T-cell (primary cell): ENCODE measurements around the gene LIAS. TPM values are rescaled to one million over a fixed set of nuclear protein-coding genes. Genes with fewer than 3 reads are reported as not detected.
"Not testable (repeated sequence)": the region's sequence is repeated elsewhere in the genome, so short reads cannot be mapped to it uniquely, and the experiment has no call there.

Experiments
- ATAC-seq, 4 experiments: fragments of 200-7000 bp in 3 of 4; fragments of 150-1000 bp in 1 of 4; cut with Tn5 transposase; replicated peaks in 1 of 4; 1 replicate in 3 of 4; 2 replicates in 1 of 4; pipeline ENCODE4 v1.10.0; 2021; ENCODE audit warnings: moderate library complexity in 3 of 4, mild to moderate bottlenecking in 2 of 4, moderate number of reproducible peaks in 1 of 4
- CTCF ChIA-PET, 2 donors: fragments of 300-600 bp; sonication (Branson Sonifier 250); formaldehyde crosslinking; loops; one replicate each; lab custom pipeline; 2022; ENCODE audit warnings: antibody characterized with exemption in 2 of 2; lab: Charles Lee
- POLR2A ChIA-PET, 2 donors: fragments of 300-600 bp; sonication (Branson Sonifier 250); formaldehyde crosslinking; loops; one replicate each; lab custom pipeline; 2022; ENCODE audit warnings: antibody characterized with exemption in 2 of 2; lab: Charles Lee
- DNase-seq, 35 experiments: peaks; one replicate each; pipeline versions ENCODE4 v3.0.0 to v3.0.0-alpha.2; 2013 to 2023
- H3K27ac ChIP-seq: one replicate; pipeline ENCODE4 v1.5.1; 2013; ENCODE audit warnings: low read length
- H3K27me3 ChIP-seq, 2 experiments: replicated peaks in 1 of 2; 1 replicate in 1 of 2; 2 replicates in 1 of 2; pipeline versions ENCODE4 v1.6.1 to v1.7.0; 2013; ENCODE audit warnings: low read length in 1 of 2, mixed read lengths in 1 of 2; ENCODE audit not compliant: control insufficient read depth in 2 of 2, insufficient read depth in 2 of 2; ENCODE audit errors: extremely low read depth in 1 of 2
- H3K36me3 ChIP-seq, 2 donors: 1 replicate in 1 of 2; 2 replicates in 1 of 2; pipeline versions ENCODE4 v1.6.1 to v1.7.0; 2013; ENCODE audit warnings: low read length in 1 of 2; ENCODE audit not compliant: control insufficient read depth in 2 of 2, insufficient read depth in 1 of 2; ENCODE audit errors: extremely low read depth in 1 of 2
- H3K4me1 ChIP-seq, 2 experiments: 1 replicate in 1 of 2; 2 replicates in 1 of 2; pipeline versions ENCODE4 v1.6.1 to v1.7.0; 2013; ENCODE audit warnings: low read length in 2 of 2, mixed read lengths in 1 of 2; ENCODE audit not compliant: insufficient read depth in 2 of 2, control insufficient read depth in 1 of 2; ENCODE audit errors: extremely low read depth in 1 of 2
- H3K4me3 ChIP-seq, 2 donors: 1 replicate in 1 of 2; 2 replicates in 1 of 2; pipeline versions ENCODE4 v1.5.1 to v1.7.0; 2013; ENCODE audit warnings: mild to moderate bottlenecking in 2 of 2, low read length in 1 of 2, moderate library complexity in 1 of 2; ENCODE audit not compliant: control insufficient read depth in 1 of 2; ENCODE audit errors: extremely low read depth in 1 of 2
- H3K9me3 ChIP-seq: 2 replicates; pipeline ENCODE4 v1.7.0; 2013
- H3K27ac Mint-ChIP-seq, 2 donors: one replicate each; pipeline ENCODE4 v1.8.0; 2020 to 2021; ENCODE audit warnings: mild to moderate bottlenecking in 2 of 2, mixed read lengths in 2 of 2
- H3K27me3 Mint-ChIP-seq, 2 donors: one replicate each; pipeline ENCODE4 v1.8.0; 2021 to 2022; ENCODE audit warnings: mixed read lengths in 2 of 2
- H3K36me3 Mint-ChIP-seq: one replicate; pipeline ENCODE4 v1.8.0; 2021; ENCODE audit warnings: mixed read lengths
- H3K4me1 Mint-ChIP-seq, 3 donors: one replicate each; pipeline ENCODE4 v1.8.0; 2020 to 2022; ENCODE audit warnings: mixed read lengths in 3 of 3, mild to moderate bottlenecking in 1 of 3
- H3K4me3 Mint-ChIP-seq, 3 donors: one replicate each; pipeline ENCODE4 v1.8.0; 2020 to 2022; ENCODE audit warnings: mild to moderate bottlenecking in 3 of 3, mixed read lengths in 3 of 3, moderate library complexity in 3 of 3
- H3K9me3 Mint-ChIP-seq, 3 donors: one replicate each; pipeline ENCODE4 v1.8.0; 2020 to 2022; ENCODE audit warnings: mixed read lengths in 3 of 3
- WGBS: methylation state at CpG from one replicate; pipeline ENCODE4 v1.1.5; 2013; ENCODE audit warnings: missing lambda C conversion rate; ENCODE audit not compliant: insufficient coverage; 5-methylcytosine and 5-hydroxymethylcytosine counted together
- total RNA-seq, 35 experiments: library from RNA in 6 of 35; stranded (reverse) in 6 of 35; fragments of 120-200 nt in 1 of 35; gene quantifications; one replicate each; pipeline versions ENCODE4 v1.2.1 to v1.2.4 and lab custom pipeline; 2013 to 2026

Gene LIAS
- total RNA-seq (10 to 100 TPM; 11.3 to 22.8 (median 19.5) TPM), total RNA-seq (lab: John Stamatoyannopoulos, UW) (8.1 to 53.6 (median 18.9) reads per million in 29 experiments)
- 23.0 TPM for total RNA-seq (2013)

DNA sequence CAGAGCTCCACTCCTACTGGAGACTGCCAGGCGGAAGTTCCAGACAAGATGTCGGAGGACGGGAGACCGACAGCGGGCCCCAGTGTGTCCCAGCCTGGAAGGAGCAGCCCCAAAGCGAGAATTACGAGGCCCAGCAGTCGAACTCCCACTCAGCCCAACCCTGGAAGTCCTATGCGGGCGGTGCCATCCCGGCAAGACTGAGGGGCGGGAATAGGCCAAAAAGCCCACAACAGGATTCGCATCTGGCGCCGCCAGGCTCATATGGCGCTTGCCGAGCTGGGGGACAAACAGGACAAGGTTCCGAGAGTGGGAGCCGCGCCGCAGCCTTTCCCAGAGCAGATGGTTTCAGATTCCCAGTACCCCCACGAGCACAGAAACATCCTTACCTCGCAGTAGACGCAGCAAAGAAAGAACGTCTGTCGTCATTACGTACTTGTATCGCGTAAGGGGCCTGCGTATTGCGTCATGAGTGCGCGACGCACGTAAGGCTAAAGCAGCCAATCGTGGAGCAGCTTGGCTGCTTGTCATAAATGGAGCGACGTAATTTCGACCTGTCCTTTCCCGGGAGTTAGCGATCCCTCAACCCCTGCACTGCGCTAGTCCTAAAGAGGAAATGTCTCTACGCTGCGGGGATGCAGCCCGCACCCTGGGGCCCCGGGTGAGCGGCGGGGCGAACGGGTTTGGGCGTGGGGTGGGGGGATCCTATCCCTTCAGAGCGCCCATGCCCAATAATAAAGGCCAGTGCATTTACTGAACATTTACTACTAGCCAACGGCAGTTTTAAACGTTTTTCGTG lies at the start of gene LIAS, which contains the start of gene RPL9:
Gene LIAS (plus strand): TSS at position 552 of the 796 bp plus-strand sequence. CDS start 62 bp downstream, at position 614.
Gene RPL9 (minus strand): TSS at position 418 of the 796 bp plus-strand sequence. CDS start 483 bp downstream, outside the sequence.
- H3K4me3 Mint-ChIP-seq, result peak within 1 kb of the TSS; percentile 92 to 96 (median 95)
- under 1% methylated on average over 46 of the region's 55 CpGs for WGBS

DNA sequence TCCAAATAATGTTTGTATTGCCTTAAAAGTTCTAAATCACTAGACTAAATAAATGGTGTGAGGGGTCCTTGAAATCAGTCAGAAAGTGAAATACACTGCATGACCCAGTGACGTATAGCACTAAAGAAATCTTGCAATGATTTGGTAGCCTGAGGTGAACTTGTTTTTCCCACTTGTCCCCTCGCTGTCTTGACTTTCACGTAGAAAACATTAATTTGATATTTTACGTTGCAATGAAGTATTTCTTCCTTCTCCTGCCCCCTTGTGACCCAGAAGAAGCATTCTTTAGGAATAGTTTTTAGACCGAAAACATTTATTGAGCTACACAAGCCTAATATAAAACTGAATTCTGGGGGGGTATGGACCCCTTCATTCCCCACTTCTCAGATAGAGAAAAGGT lies 48.4 kb upstream of the LIAS start:
- Histone ChIP-seq H3K4me1 (no peaks in the 10 kb centered on the region), H3K36me3 (no peaks in the 10 kb centered on the region), H3K27ac (no peak overlapping the region), H3K4me3 (no peak overlapping the region), H3K9me3 (no peaks in the 10 kb centered on the region), H3K27me3 (peaks cover 0 to 3% of the 10 kb centered on the region in 2 experiments)
- Mint-ChIP-seq H3K4me1 (no peaks in the 10 kb centered on the region), H3K9me3 (no peaks in the 10 kb centered on the region), H3K4me3 (no peak overlapping the region), H3K27ac (no peak overlapping the region), H3K36me3 (no peaks in the 10 kb centered on the region), H3K27me3 (peaks cover 4 to 9% of the 10 kb centered on the region in 2 donors)
- DNase-seq (peak in 1 of 35 experiments; percentile 14), ATAC-seq (no peak)
- ChIA-PET POLR2A (no interaction called here), CTCF (interaction anchor here (0.6 to 1.0 kb wide), 3 partner anchors 13 to 508 kb away, joined by 3 to 5 read pairs (median 3); no protein-coding TSS in a partner anchor)
- 60% methylated on average over 1 of the region's 5 CpGs for WGBS

More for the DNA sequence above, at the start of gene LIAS, which contains the start of gene RPL9:
- DNase-seq (peak; percentile 80 to 99 (median 91)), ATAC-seq (peak; percentile 85 to 86 (median 86))
- Histone ChIP-seq H3K9me3 (no peaks in the 10 kb centered on the region), H3K4me1 (peaks cover 15 to 20% of the 10 kb centered on the region in 2 experiments), H3K4me3 (peak within 1 kb of the TSS; percentile 77 to 98), H3K36me3 (peaks cover 5 to 52% of the 10 kb centered on the region in 2 donors), H3K27me3 (no peaks in the 10 kb centered on the region), H3K27ac (peak within 1 kb of the TSS; percentile 97)
- Mint-ChIP-seq H3K27ac (peak within 1 kb of the TSS; percentile 98 to 99), H3K9me3 (no peaks in the 10 kb centered on the region), H3K27me3 (no peaks in the 10 kb centered on the region), H3K4me1 (peaks cover 49 to 57% (median 51%) of the 10 kb centered on the region in 3 donors), H3K36me3 (peaks cover 47% of the 10 kb centered on the region)
- CTCF ChIA-PET, result interaction anchor here in 1 of 2 donors (2.1 kb wide), 1 partner anchor 10 kb away, joined by 13 read pairs; no protein-coding TSS in a partner anchor
- POLR2A ChIA-PET, result interaction anchor here (0.6 to 2.5 kb wide), 12 partner anchors 10 to 1632 kb away, joined by 3 to 15 read pairs (median 4); partner anchors contain the start of genes PGM2 (in 1 of the 2) and RFC1 (in 1 of the 2)

DNA sequence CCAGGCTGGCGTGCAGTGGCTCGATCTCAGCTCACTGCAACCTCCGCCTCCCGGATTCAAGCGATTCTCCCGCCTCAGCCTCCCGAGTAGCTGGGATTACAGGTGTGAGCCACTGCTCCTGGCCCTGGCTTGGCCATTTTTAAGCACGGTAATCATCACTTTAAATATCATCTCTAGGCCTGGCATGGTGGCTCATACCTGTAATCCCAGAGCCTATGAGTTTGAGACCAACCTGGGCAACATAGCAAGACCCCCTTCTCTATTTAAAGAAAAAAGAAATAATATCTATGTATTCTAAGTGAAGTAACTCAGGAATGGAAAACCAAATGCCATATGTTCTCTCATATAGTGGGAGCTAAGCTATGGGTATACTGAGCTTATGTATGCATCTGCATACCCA lies 47.3 kb upstream of the LIAS start:
- H3K4me1 ChIP-seq, POLR2A ChIA-PET, H3K27me3 ChIP-seq, H3K36me3 ChIP-seq, ATAC-seq, H3K27me3 Mint-ChIP-seq, H3K27ac Mint-ChIP-seq, DNase-seq, H3K9me3 Mint-ChIP-seq, H3K4me3 Mint-ChIP-seq, H3K9me3 ChIP-seq, H3K4me1 Mint-ChIP-seq, H3K4me3 ChIP-seq, H3K27ac ChIP-seq, CTCF ChIA-PET, H3K36me3 Mint-ChIP-seq: not testable (repeated sequence)
- WGBS, result 96% methylated on average over 7 of the region's 8 CpGs

DNA sequence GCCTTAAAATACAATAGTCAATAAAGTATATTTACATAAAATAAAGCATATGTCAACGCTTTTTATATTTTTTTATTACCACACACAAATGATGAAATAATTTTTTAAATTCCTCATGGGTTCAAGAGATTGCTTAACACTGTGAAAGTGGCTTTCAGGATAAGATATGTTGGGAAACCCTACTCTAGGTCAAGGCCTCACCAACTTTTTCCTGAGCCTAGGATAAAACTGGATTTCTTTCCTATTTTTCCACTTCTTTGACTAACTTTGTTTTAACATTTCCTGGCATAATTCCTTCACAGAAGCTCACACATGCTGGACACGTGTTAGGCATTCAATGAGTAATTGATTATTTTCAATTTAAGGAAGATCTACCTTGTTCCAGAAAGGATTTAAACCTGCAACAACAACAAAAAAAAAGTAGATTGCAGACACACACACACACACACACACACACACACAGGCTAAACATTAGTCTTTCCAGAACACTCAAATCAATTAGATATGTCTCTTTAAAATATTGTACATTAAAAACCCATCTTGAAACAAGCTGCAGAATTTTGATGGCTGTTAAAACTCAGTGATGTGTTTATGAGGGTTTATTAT lies 43.1 kb upstream of the LIAS start:
- H3K36me3 Mint-ChIP-seq, result no peaks in the 10 kb centered on the region
- ATAC-seq, result no peak
- H3K9me3 Mint-ChIP-seq, result no peaks in the 10 kb centered on the region
- no CpG with 5 or more reads among the region's 2 CpGs for WGBS
- H3K4me3 Mint-ChIP-seq, result no peak overlapping the region
- no peaks in the 10 kb centered on the region for H3K4me1 Mint-ChIP-seq
- no peak overlapping the region for H3K27ac Mint-ChIP-seq
- CTCF ChIA-PET, result interaction anchor here in 1 of 2 donors (1.0 kb wide), 1 partner anchor 11 kb away, joined by 3 read pairs; no protein-coding TSS in a partner anchor
- POLR2A ChIA-PET, result interaction anchor here in 1 of 2 donors (0.5 to 0.7 kb wide), 3 partner anchors 32 to 540 kb away, joined by 3 to 6 read pairs (median 5); no protein-coding TSS in a partner anchor
- Histone ChIP-seq H3K9me3 (no peaks in the 10 kb centered on the region), H3K4me3 (no peak overlapping the region), H3K27me3 (no peaks in the 10 kb centered on the region), H3K27ac (no peak overlapping the region), H3K36me3 (no peaks in the 10 kb centered on the region), H3K4me1 (no peaks in the 10 kb centered on the region)
- peaks cover 0 to 6% of the 10 kb centered on the region in 2 donors for H3K27me3 Mint-ChIP-seq
- DNase-seq, result no peak

DNA sequence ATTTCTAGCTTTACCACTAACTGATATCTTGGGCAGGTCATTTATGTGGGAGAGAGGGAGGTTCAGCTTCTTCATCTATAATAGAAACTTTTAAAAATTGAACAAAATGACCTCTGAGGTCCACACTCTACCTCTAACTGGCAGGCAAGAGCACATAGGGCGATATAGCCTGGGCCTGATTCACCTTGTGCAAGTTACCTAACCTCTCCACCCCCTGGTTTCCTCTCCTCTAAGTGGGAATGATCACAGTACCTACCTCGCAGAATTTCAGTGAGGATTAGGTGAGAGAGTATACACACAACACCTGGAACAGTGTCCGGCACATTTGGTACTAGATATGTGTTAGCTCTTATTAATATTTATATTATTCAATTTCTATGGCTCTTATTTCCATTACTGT lies 36.6 kb upstream of the LIAS start:
- H3K36me3 Mint-ChIP-seq, result no peaks in the 10 kb centered on the region
- H3K4me1 ChIP-seq, result no peaks in the 10 kb centered on the region

DNA sequence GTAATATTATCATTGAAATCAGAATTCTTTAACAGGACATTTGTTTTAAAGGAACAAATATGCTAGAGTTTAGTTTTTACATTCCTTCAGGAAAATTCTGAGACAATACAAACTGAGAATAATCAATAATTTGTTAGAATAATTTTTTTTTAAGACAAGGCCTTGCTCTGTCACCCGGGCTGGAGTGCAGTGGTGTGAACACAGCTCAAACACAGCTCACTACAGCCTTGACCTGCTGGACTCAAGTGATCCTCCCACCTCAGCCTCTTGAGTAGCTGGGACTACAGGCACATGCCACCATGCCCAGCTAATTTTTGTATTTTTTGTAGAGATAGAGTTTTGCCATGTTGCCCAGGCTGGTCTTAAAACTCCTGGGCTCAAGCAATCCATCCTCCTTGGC lies 33.6 kb upstream of the LIAS start:
- H3K36me3 Mint-ChIP-seq, H3K4me3 ChIP-seq, H3K4me3 Mint-ChIP-seq, POLR2A ChIA-PET, DNase-seq, H3K36me3 ChIP-seq, ATAC-seq, H3K27me3 Mint-ChIP-seq, H3K9me3 ChIP-seq, H3K9me3 Mint-ChIP-seq, H3K27ac ChIP-seq, H3K27me3 ChIP-seq, H3K4me1 Mint-ChIP-seq, H3K27ac Mint-ChIP-seq, H3K4me1 ChIP-seq, CTCF ChIA-PET: not testable (repeated sequence)
- no CpG with 5 or more reads among the region's 1 CpG for WGBS

More for the DNA sequence above, 36.6 kb upstream of the LIAS start:
- H3K4me3 ChIP-seq, result no peak overlapping the region
- no peaks in the 10 kb centered on the region for H3K9me3 ChIP-seq
- Mint-ChIP-seq H3K9me3 (no peaks in the 10 kb centered on the region), H3K4me3 (no peak overlapping the region), H3K4me1 (no peaks in the 10 kb centered on the region), H3K27ac (no peak overlapping the region), H3K27me3 (no peaks in the 10 kb centered on the region)
- no peaks in the 10 kb centered on the region for H3K27me3 ChIP-seq
- ChIA-PET CTCF (interaction anchor here in 1 of 2 donors (0.7 kb wide), 1 partner anchor 679 kb away, joined by 3 read pairs; no protein-coding TSS in a partner anchor), POLR2A (no interaction called here)
- WGBS, result no CpG with 5 or more reads among the region's 3 CpGs
- no peak overlapping the region for H3K27ac ChIP-seq
- no peak for ATAC-seq
- no peaks in the 10 kb centered on the region for H3K36me3 ChIP-seq
- DNase-seq, result no peak
